Hematopoietic multipotent progenitor cell treated with erythropoietin and hydrocortisone succinate and interleukin-3 and kit ligand, for 8 days (in vitro differentiated cells): Measurements from ENCODE around the gene SETD4.

Experiments used
- DNase-seq: peaks from one replicate; pipeline ENCODE4 v3.0.0-alpha.2; 2015

SETD4 gene

DNA sequence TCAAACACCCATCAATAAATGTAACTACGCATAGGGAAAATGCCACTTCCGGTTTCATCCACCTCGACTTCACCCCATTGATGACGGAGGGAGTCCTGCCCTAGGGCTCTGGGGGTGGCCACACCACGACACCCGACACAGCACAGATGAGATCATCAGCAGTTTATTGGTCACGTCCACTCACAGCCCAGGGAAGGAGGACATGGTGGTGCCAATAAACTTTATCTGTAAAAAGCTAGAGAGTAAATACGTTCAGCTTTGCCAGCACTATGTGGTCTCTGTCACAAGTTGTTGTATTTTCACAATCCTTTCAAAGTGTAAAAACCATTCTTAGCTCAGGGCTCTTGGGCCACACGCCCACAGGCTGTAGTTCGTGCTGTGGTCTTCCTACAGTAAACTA is 16.3 kb downstream of the SETD4 start:
- DNase-seq: no peak

DNA sequence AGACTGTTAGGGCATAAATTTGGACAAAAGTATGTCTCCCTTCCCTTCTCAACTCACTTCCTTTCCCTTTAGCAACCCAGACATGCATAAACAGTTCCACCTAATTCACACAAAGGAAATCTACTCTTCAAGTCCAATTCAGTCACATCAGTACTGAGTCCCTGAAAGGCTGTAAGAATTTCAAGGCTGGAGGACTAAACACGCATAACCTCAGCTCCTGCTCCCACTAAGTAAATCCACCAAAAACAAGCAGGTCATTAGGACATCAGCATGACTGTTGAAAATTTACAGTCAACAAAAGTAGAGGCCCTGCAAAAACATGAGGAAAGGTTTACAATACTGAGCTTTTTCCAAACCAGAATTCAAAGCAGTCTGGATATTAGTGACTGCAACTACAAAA is 18.4 kb downstream of the SETD4 start:
- no peak for DNase-seq

GRCh38 chr21:36040389-36040788 is 19.9 kb downstream of the SETD4 start:
- no peak for DNase-seq

DNA sequence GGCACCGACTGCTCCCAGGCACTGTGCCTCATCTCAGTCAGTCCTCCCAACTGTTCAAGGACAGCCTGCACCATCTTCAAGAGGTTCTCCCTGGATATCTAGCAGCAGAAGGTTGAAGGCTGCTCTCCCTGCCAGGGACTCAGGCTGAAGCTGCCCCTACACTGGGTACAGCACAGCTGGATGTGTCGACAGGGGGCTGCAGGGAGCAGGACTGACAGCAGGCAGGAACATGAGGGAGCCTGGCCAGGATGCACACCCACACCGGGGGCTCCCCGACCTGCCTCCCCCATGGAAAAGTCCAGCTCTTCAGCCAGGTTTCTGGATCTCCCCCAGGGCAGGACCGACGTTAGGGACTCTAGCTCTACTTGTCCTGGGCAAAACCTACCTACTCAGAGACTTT is 20.5 kb downstream of the SETD4 start:
- DNase-seq: no peak

DNA sequence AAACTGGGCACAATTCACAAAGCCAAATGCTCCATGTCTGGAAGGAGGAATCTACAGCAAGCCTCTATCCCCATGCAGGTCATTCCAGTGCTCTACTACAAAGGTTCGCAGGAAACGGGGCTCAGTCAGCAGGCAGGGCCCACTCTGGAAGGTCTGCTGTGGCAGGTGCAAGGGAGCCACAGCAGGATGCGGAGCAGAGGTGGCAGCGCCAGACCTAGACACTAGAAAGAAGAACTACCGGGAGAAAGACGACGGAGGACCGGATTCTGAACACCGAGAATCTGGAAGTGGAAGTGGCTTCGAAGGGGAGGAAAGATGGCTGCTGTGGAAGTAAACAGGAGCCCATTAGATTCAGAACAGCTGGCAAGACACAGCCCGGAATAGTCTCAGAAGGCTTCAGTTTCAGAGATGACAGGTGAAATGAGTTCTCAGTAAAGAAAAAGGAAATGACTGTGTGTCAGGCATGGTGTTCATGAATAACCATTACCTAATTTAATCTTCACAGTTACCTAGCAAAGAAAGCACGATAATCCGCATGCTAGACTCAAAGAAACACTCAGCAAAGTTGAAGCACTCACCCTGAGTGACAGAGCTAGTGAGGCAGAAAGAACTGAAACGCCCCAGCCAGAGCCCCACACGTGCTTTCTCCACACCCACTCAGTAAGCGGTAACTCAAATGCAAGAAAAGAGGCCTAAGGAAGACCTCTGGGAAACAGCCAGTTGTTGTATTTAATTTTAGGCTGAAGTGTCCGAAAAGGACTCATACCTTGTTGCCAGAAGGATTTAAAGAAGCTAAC is 21.4 kb downstream of the SETD4 start:
- DNase-seq: no peak

DNA sequence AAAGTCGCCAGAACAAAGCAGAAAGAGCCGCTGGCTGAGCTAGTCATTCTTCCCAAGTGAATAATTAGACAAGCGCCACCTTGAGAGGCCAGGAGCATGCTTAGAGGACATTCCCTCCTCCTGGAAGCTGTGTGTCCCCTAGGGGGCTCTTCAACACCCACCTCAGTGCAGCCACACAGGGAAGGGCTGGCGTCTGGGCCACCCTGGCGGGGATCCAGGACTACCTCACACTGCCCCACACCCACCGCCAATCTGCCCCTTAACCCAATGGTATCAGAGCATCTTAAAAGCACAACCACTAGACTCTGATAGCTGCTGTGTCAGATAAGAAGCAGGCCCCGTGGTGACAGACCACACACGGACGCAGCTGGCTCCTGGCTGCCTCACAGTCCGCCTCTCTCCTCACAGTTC is 24.9 kb downstream of the SETD4 start:
- DNase-seq: peak; percentile 67

DNA sequence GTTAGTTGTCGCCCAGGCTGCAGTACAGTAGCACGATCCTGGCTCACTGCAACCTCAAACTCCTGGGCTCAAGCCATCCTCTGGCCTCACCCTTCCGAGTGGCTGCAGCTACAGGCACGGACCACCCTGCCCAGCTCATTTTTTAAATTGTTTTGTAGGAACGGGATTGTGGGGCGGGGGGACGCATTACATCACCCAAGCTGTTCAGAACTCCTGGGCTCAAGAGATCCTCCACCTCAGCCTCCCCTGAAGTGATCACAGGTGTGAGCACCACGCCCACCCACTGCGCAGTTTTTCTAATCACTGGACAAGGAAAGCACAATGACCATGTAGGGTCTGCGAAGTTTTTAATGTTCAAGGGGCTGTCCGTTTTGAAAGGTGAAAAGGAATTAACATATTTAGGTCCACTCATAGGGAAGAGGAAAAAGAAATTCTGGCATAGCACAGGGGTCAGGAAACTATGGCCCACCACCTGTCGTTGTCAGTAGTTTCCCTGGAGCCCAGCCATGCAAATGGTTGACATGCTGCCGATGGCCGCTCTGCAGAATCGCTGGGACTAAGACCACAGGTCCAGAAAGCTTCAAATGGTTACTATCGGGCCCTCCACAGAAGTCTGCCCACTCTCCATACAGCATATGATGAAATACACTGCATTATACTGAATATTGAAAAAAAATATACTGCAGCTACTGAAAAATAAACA is 26.0 kb downstream of the SETD4 start:
- DNase-seq: no peak

GRCh38 chr21:36032647-36033406 is 27.5 kb downstream of the SETD4 start:
- DNase-seq: no peak

- DNase-seq: no peak
Observed at GRCh38 chr21:36030581-36031189, 29.6 kb downstream of the SETD4 start.

GRCh38 chr21:36029309-36029708 is 31.0 kb downstream of the SETD4 start:
- no peak for DNase-seq

- peak; percentile 61 for DNase-seq
Observed at GRCh38 chr21:36028127-36029069, 31.9 kb downstream of the SETD4 start.

- no peak for DNase-seq
Observed at GRCh38 chr21:36027347-36027746, 33.0 kb downstream of the SETD4 start.

DNA sequence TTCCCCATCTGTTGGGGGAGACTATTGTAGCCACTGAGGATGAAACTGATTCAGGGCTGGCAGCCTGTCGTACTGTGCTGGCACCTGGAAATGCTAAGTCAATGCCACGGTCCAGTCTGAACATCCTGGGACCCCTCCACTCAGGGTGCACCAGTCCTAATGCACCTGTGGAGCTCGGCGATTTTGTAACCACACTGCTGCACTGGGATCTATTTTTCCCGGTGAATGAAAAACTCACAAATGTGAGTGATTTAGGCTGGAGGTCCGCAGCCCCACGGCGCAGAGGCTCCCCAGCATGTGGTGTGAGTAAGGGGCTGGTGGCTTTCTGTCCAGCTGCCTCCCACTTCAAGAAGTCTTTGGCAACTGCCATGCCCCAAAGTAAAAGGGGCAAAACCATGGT is 35.5 kb downstream of the SETD4 start:
- DNase-seq: no peak

DNA sequence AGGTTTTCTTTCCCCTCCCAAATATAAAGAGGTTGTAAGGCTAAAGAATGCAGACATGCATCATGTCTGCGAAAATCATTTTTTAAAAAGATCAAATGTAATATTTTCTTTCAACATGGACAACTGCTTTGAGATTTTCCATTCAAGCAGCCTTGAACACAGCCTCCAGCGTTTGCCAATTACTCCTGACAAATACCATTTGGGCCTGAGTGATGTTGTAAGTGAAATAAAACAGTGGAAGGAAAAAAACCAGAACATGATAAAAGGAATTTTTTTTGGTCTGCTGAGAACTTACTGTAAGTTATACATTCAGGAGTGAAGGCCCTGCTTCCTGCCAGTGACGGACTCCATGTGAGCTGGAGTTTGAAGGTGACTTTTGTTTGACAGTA is 37.2 kb downstream of the SETD4 start:
- no peak for DNase-seq

DNA sequence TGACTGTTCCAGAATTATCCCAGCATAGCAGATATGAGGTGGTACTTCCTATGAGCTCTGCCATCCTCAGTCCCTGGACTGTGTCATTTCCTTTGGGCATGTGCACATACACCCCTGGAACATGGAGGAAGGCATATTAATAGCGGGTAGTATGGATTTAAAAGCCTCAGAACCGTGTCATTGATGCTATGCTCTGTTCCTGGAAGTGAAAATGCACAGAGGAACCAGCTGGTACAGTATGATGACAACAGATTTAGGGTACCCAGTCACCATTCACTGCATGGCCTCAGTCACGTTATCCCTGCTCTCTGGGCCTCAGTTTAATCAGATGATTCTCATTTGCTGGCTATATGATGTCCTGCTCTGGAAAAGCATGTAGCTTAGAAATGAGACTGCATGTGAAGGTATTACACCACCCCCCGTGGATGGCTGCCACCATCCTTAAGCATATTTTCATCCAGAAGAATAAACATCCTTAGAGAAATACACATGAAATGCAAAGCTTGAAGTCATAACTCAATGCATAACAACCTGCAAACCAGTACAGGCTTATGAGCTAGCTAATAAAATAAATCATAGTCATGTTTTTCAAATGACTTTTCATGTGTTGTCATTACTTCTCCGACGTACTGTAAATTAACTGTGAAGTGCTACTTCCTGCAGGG is 37.8 kb downstream of the SETD4 start:
- no peak for DNase-seq

GRCh38 chr21:36021251-36021837 is 39.0 kb downstream of the SETD4 start:
- no peak for DNase-seq

- DNase-seq: no peak
Observed at GRCh38 chr21:36015045-36015444, 45.3 kb downstream of the SETD4 start.

- no peak for DNase-seq
Observed at GRCh38 chr21:36010801-36011200, 49.5 kb downstream of the SETD4 start.

- no peak for DNase-seq
Observed at GRCh38 chr21:36008505-36008904, 51.8 kb downstream of the SETD4 start.

DNA sequence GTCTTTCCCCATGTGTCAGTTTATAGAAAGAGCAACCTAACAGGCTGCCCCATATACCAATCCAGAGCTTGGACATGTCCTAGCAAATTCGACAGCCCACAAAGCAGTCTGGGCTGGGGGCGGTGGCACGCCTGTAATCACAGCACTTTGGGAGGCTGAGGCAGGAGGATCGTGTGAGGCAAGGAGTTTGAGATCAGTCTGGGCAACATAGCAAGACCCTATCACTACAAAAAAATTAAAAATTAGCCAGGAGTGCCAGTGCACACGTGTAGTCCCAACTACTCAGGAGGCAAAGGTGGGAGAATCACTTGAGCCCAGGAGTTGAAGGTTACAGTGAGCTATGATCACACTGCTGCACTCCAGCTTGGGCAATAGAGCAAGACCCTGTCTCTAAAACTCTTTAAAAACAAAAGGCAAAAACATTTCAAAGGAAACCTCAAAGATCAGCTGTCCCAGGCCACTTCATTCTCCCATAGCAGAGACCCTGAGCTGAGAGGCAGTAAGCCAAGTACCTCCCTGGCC is 54.4 kb downstream of the SETD4 start:
- no peak for DNase-seq

GRCh38 chr21:36005018-36005417 is 55.3 kb downstream of the SETD4 start:
- DNase-seq: no peak
